Body of pancreas (tissue), 4 donors: ENCODE measurements around the gene RRM2. TPM values are rescaled to one million over a fixed set of nuclear protein-coding genes. Genes with fewer than 3 reads are reported as not detected.
"Not testable (repeated sequence)": the region's sequence is repeated elsewhere in the genome, so short reads cannot be mapped to it uniquely, and the experiment has no call there.

Experiments used
- ATAC-seq: fragments of 150-250 bp; one replicate; pipeline ENCODE4 v1.9.1; 2016
- DNase-seq, 4 donors: peaks; one replicate each; pipeline ENCODE4 v3.0.0-alpha.2; 2019
- H3K27ac ChIP-seq, 4 donors: fragments of 200-600 bp; sonication (generic); 1 replicate in 3 of 4; 2 replicates in 1 of 4; pipeline versions ENCODE4 v1.5.1 to v1.6.1; 2016 to 2019; ENCODE audit warnings: mild to moderate bottlenecking in 1 of 4, mixed read lengths in 1 of 4, moderate library complexity in 1 of 4
- H3K27me3 ChIP-seq, 2 donors: fragments of 200-600 bp; sonication (generic); one replicate each; pipeline ENCODE4 v1.6.0; 2016; ENCODE audit warnings: mild to moderate bottlenecking in 1 of 2
- H3K36me3 ChIP-seq, 2 donors: fragments of 200-600 bp; sonication (generic); replicated peaks in 1 of 2; 2 replicates each; pipeline ENCODE4 v1.5.1; 2016; ENCODE audit warnings: low read depth in 2 of 2; ENCODE audit not compliant: insufficient read depth in 1 of 2
- H3K4me1 ChIP-seq: fragments of 200-600 bp; sonication (generic); one replicate; pipeline ENCODE4 v1.6.0; 2016
- H3K4me3 ChIP-seq, 2 donors: fragments of 200-600 bp; sonication (generic); 1 replicate in 1 of 2; 2 replicates in 1 of 2; pipeline ENCODE4 v1.5.1; 2016 to 2019
- H3K9me3 ChIP-seq, 3 donors: fragments of 200-600 bp; sonication (generic); 1 replicate in 2 of 3; 2 replicates in 1 of 3; pipeline ENCODE4 v1.5.1; 2016
- POLR2A ChIP-seq, 3 donors: fragments of 450-650 bp; IDR thresholded peaks; one replicate each; pipeline ENCODE4 v1.6.1; 2016; ENCODE audit warnings: antibody characterized with exemption in 3 of 3, mild to moderate bottlenecking in 2 of 3
- WGBS, 2 donors: methylation state at CpG; one replicate each; pipeline ENCODE4 v1.1.5; 2017; 5-methylcytosine and 5-hydroxymethylcytosine counted together
- intact Hi-C: fragments of 100-400 bp; cut with DNase I; formaldehyde crosslinking; loops from one replicate; pipeline ENCODE4 v1.15.1; 2023
- total RNA-seq, 2 donors: library from RNA; depleted of rRNA; stranded (reverse); fragments of >200 nt; gene quantifications; one replicate each; pipeline ENCODE4 v1.1.0, GENCODE V29; 2016
- TF ChIP-seq, protein P1 (sequence below), 7 experiments: fragments of 450-650 bp in 4 of 7; fragments of 200-600 bp in 3 of 7; sonication (generic) in 3 of 7; IDR thresholded peaks; one replicate each; pipeline ENCODE4 v1.5.1; 2016 to 2019; ENCODE audit warnings: antibody characterized with exemption in 7 of 7

Gene RRM2
- total RNA-seq, 2 donors from 2014 or later: not detected

DNA sequence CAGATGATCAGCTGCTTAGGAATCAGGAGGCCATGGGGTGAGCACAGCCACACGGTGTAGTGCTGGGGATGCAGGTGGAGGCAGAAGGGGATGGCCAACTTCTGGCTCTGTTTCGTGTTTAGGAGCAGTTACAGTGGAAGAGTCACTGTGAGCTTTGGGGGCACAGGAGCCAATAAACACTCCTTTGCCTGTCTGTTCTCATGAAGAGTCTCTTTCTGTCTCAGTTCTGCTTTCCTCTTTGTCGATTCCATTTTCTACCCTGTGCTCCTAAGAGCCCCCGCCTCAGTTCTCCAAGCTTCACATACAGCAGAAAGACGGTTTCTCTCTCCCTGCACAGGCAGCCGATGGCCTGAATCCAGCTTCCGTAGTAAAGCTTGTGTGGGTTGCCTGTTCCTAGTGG, 21.0 kb upstream of the RRM2 start:
- no peaks in the 10 kb centered on the region for H3K9me3 ChIP-seq
- no peaks in the 10 kb centered on the region for H3K27me3 ChIP-seq
- intact Hi-C loops: no loop called here
- DNase-seq (no peak), ATAC-seq (no peak)
- H3K27ac ChIP-seq: no peak overlapping the region
- WGBS, 2 donors: 74 to 76% methylated on average over 7 of the region's 7 CpGs
- no peaks in the 10 kb centered on the region for H3K36me3 ChIP-seq
- H3K4me1 ChIP-seq: peaks cover 7% of the 10 kb centered on the region
- TF ChIP-seq, protein P1, sequence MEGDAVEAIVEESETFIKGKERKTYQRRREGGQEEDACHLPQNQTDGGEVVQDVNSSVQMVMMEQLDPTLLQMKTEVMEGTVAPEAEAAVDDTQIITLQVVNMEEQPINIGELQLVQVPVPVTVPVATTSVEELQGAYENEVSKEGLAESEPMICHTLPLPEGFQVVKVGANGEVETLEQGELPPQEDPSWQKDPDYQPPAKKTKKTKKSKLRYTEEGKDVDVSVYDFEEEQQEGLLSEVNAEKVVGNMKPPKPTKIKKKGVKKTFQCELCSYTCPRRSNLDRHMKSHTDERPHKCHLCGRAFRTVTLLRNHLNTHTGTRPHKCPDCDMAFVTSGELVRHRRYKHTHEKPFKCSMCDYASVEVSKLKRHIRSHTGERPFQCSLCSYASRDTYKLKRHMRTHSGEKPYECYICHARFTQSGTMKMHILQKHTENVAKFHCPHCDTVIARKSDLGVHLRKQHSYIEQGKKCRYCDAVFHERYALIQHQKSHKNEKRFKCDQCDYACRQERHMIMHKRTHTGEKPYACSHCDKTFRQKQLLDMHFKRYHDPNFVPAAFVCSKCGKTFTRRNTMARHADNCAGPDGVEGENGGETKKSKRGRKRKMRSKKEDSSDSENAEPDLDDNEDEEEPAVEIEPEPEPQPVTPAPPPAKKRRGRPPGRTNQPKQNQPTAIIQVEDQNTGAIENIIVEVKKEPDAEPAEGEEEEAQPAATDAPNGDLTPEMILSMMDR (IDR thresholded peaks at IDR 0.05): no peak
- no peak for TF ChIP-seq POLR2A (IDR thresholded peaks at IDR 0.05)
- no peak overlapping the region for H3K4me3 ChIP-seq

DNA sequence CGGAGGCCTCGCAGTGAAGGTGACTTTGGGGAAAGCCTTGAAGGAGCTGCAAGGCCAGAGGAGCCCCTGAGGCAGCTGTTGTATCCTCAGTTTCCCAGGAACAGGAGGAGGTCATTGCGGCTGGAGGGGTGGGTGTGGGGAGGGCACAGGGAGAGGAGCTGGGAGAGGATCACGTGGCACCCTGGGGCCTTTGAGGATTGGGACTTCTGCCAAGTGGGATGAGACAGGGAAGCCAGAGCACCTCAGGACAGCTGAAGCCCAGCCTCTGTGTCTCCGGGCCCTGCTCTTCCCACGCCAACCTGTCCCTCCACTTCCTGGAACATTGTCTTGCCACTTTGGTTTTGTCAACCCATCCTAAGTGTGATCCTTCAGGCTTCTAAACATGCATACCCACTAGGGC, 19.4 kb upstream of the RRM2 start:
- DNase-seq: no peak
- no peak overlapping the region for H3K27ac ChIP-seq
- no peak for ATAC-seq
- H3K27me3 ChIP-seq: no peaks in the 10 kb centered on the region
- intact Hi-C loops: no loop called here
- H3K36me3 ChIP-seq: no peaks in the 10 kb centered on the region
- H3K9me3 ChIP-seq: no peaks in the 10 kb centered on the region
- no peak overlapping the region for H3K4me3 ChIP-seq
- 85 to 97% methylated on average over 6 of the region's 6 CpGs for WGBS, 2 donors
- no peak for TF ChIP-seq POLR2A (IDR thresholded peaks at IDR 0.05)
- TF ChIP-seq, protein P1 (IDR thresholded peaks at IDR 0.05): no peak
- H3K4me1 ChIP-seq: no peaks in the 10 kb centered on the region

DNA sequence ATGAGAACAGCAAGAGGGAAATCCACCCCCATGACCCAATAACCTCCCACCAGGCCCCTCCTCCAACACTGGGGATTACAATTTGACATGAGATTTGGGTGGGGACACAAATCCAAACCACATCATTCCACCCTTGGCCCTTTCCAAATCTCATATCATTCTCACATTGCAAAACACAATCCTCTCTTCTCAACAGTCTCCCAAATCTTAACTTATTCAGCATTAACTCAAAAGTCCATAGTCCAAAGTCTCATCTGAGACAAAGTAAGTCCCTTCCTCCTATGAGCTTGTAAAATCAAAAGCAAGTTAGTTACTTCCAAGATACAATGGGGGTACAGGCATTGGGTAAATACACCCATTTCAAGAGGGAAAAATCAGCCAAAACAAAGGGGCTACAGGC, 17.6 kb upstream of the RRM2 start:
- DNase-seq, ATAC-seq, H3K27ac ChIP-seq, H3K27me3 ChIP-seq, H3K9me3 ChIP-seq, H3K36me3 ChIP-seq, intact Hi-C loops, H3K4me3 ChIP-seq, H3K4me1 ChIP-seq: not testable (repeated sequence)

DNA sequence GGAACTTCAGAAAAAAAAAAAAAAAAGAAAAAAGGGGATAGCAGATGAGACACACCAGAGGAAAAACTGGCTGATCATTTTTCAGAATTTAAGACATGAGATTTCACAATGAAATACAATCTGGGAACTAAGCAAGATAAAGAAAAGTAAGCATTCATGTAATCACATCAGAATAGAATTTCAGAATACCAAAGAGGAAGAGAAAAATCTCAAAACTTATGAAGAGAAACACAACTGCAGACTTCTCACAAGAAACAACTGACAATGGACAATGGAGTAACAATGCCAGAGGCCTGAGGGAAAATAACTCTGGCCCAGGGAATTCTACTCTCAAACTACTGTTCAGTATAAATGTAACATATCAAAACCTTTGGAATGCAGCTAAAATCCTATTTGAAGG, 13.2 kb upstream of the RRM2 start:
- DNase-seq (no peak), ATAC-seq (no peak)
- Histone ChIP-seq H3K4me3 (no peak overlapping the region), H3K27ac (no peak overlapping the region), H3K36me3 (no peaks in the 10 kb centered on the region), H3K4me1 (peaks cover 3% of the 10 kb centered on the region), H3K27me3 (no peaks in the 10 kb centered on the region), H3K9me3 (no peaks in the 10 kb centered on the region)
- intact Hi-C loops: no loop called here
- TF ChIP-seq, protein P1 (IDR thresholded peaks at IDR 0.05): no peak
- TF ChIP-seq POLR2A (IDR thresholded peaks at IDR 0.05): no peak

DNA sequence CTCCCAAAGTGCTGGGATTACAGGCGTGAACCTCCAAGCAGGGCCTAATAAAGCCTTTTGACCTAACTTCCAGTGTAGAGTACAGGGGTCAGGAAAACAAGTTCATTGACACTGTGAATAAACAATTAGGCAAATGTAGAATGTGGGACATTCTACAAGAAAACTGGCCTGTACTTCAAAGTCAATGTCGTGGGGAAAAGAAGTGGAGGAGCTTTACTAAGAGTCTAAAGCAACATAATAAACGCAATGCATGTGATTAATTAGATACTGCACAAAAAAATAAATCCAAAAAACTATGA, 3.6 kb upstream of the RRM2 start:
- intact Hi-C loops: no loop called here
- no peak overlapping the region for H3K4me3 ChIP-seq
- peaks cover 34% of the 10 kb centered on the region for H3K4me1 ChIP-seq
- ATAC-seq (no peak), DNase-seq (no peak)
- H3K27me3 ChIP-seq: no peaks in the 10 kb centered on the region
- H3K36me3 ChIP-seq: no peaks in the 10 kb centered on the region
- TF ChIP-seq POLR2A (IDR thresholded peaks at IDR 0.05): no peak
- TF ChIP-seq, protein P1 (IDR thresholded peaks at IDR 0.05): no peak
- H3K9me3 ChIP-seq: no peaks in the 10 kb centered on the region
- no peak overlapping the region for H3K27ac ChIP-seq
- 90 to 94% methylated on average over 3 of the region's 3 CpGs for WGBS, 2 donors
